HG03039 (cell line): ENCODE data around the gene ADCY9.
"Not testable (repeated sequence)": the region's sequence is repeated elsewhere in the genome, so short reads cannot be mapped to it uniquely, and the experiment has no call there.

ENCODE experiments used
- ATAC-seq: cut with Tn5 transposase; IDR thresholded peaks from one replicate; pipeline ENCODE4 v1.9.1; 2021; ENCODE audit warnings: mild to moderate bottlenecking, moderate library complexity; ENCODE audit not compliant: unreplicated experiment

The ADCY9 gene

DNA sequence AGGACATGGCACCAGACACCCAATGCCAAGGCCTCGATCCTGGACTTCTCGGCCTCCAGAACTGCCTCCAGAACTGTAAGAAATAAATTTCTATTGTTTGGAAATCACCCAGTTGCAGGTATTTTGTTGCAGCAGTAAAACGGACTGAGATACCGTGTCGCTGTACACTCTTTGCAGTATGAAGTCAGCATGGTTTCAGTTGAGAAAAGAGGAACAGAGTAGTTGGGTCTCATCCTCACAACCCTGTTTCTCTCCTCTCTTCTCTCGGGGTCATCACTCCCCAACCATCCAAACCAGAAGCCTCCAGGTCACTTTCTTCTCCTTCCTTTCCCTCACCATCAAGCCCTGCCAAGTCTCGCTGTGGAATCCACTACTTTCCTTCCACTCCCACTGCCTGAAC, 77.8 kb downstream of the ADCY9 start:
- no peak for ATAC-seq

DNA sequence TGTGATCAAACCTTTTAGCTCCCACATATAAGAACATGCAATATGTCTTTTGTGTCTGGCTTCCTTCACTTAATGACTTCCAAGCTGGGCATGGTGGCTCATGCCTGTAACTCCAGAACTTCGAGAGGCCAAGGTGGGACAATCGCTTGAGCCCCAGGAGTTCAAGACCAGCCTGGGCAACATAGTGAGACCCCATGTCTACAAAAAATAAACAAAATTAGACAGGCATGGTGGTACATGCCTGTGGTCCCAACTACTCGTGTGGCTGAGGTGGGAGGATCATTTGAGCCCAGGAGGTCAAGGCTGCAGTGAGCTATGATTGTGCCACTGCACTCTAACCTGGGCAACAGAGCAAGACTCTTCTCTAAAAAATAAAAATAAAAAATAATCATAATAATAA, 79.3 kb downstream of the ADCY9 start:
- not testable (repeated sequence) for ATAC-seq

DNA sequence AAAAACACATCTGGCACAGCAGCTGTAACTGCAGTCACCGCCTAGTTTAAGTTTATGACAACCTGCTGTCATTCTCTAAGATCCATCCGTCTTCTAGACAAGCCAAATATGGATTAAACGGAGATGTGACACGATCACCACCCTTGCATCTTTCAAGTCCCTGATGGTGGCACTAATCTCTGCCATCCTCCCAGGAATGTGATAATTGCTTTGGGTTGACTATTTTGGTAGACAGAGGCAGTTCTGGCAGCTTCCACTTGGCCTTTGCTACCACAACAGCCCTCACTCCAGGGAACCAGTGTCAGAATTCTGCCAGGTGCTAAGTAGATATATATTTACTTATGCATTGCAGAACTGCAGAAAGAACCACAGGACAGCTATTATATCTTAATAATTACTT, 81.3 kb downstream of the ADCY9 start:
- no peak for ATAC-seq

DNA sequence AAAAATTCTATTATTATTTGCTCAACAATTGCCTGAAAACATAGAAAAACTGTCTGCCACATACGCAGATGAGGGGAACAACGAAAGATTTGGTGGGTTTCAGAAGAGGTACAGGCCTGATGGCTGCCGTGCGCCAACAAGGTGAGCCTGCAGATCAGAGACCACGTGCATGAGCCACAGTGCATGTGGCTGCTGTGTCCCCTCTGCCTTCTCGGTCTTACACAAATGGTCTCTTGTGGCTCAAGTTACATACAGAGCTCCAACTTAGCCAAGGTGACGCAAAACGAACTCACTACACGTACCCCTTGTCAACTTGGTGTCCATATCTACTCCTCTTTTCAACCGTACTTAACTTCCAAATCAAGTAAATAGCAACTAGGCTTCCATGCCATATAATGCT, 82.3 kb downstream of the ADCY9 start:
- ATAC-seq, result no peak

DNA sequence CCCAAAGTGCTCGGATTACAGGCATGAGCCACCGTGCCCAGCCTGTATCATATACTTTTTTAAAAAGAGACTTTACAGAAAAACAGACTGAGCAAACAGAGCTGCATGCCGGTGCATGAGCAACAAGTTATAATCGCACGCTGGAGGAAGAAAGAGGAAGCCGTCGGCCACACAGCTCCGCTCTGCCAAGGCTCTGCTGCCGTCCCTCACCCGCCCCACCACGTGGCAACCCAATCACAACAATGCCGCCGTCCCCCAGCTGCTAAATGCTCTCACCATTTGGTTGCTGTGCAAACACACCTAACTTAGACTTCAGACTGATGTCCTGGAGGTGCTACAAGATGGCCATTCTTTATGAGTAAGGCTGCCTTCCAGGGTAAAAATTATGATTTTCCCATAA, 83.5 kb downstream of the ADCY9 start:
- ATAC-seq, result no peak

DNA sequence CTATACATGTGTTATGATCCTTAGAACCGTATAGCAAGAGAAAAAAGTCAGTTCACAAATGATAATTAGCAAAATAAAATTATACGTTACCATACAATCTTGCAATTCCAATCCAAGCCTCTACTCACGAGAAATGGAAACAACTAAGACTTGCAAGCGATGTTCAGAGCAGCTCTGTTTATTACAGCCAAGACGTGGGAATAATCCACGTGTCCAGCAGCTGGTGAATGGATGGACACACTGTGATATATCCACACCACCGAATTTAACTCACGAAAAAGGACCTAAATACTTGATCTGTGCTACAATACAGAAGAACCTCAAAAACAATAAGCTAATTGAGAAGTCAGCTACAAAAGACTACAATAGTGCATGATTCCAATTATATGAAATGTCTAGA, 88.1 kb downstream of the ADCY9 start:
- ATAC-seq, result no peak

DNA sequence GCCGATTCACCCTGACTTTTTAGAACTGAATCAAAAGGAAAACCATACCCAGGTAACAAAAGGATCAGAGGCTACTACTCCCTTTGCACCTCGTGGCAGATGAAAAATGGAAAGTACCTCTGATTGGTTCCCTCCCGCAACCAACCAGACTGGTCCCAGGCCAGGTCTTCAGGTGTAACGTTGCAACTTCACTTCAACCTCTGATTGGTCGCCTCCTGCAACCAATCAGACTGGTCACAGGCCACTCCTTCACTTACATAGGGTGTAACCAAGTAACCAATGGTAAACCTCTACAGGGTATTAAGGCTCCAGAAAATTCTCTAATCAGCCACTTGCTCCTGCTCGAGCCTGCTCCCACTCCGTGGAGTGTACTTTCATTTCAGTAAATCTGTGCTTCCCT, 89.4 kb downstream of the ADCY9 start:
- no peak for ATAC-seq

DNA sequence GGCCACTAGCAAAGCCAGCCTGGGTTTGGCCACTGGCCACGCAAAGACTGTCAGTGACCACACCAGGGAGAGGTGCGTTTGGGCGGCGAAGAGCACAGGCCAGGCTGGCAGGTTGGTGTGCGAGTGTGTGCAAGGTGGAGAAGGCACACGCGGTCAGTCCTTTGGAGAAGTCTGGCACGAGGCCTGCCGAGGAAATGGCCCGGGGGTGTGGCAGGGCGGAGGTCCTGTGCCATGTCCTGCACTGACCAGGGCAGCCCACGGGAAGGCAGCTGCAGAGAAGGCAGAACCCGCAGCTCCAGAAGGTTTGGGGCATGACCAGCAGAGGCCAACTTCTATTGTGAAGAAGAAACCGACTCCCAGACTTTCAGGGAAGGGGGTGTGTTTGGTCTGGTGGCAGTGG, 90.8 kb downstream of the ADCY9 start:
- no peak for ATAC-seq

DNA sequence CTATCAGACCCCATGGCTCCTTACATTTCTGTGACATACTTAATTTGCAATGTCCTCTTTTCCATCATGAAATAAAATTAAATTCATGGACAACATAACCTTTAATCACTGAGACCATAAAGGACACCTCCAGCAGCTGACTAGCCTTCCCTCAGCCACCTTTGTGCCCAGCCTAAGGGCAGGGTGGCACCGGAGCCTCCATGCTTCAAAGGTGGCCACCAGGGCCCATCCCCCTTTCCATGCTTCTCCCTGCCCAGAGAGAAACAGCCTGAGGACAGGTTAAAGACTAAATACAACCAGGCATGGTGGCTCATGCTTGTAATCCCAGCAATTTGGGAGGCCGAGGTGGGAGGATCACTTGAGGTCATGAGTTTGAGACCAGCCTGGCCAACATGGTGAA, 94.3 kb downstream of the ADCY9 start:
- no peak for ATAC-seq

DNA sequence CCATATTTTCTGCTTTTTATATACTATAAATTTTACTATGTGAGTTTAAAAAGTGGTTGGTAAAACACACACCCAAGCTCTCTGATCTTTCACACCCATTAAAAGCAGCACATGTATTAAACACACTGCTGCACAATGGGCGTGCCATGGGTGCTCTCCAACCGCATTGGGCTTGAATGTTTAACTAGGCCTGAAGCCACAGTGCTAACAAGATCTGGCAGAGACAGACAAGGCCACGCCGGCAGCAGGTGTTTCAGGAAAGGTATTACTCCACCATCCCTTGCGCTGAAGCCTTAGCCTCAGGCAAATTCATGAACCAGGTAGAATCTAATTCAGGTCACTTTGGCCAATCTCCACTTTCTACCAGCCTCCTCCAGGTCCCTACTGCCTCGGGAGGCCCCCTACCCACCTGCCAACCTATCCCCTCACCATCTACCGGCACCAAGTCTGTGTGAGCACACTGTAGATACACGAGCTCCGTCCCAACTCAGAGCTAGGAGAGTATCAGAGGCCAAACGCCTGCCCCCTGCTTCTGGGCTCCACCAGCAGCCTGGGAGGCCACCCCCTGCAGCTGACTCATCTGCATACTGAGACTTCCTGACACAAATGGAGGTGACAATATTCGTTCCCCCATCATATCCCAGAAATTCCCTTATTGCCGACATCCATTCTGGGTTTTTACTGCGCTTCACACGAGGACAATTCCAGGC, 95.0 kb downstream of the ADCY9 start:
- no peak for ATAC-seq

DNA sequence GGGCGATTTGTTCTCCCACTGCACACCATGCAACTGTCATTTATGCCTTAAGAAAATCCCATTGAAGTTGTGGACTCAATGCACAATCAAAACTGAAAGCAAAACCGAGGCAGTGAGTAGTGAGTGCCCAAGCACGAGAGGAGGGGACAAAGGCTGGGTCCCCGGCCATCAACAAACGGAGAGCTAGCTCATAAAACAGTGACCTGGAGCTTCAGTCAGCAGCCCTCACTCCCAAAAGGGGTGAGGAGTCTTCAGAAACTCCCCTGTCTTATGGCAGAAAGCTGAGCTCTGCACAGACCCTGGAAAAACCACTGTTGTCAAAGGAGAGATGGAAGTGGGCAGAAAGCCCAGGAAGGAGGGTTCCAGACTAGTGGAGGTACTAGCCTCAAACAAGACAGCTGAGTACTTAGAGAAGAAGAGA, 96.9 kb downstream of the ADCY9 start:
- ATAC-seq, result no peak

DNA sequence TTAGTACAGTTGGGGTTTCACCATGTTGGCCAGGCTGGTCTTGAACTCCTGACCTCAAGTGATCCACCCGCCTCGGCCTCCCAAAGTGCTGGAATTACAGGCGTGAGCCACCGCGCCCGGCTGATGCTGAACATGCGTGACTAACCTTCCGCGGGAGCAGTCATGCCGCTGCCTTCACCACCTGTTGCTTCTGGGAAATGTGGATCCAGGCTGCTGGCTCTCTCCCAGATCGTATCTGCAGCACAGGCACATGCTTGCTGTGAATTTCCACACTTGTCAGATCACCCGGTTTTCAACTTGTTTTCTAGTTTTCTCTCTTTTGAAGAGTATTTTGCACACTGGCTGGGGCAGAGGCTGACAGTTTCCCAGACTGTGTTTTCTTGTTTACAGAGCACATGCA, 97.9 kb downstream of the ADCY9 start:
- no peak for ATAC-seq

DNA sequence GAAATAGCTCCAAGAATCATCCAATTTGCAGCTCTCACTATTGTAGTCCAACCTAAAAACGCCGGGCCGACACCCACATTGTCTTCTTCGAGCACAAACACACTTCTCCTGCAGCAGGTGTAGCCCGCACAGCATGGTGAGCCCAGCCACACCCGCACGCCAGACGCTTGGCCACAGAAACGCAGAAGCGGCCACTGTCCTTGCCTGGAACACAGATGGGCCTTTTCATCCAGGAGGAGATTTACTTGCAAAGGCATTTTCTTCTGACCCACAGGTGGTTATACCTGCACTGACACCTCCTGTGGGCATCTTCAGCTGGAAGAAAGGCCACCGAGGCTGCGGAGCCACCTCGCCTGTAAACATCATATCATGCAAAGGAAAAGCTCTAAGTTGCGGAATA, 98.4 kb downstream of the ADCY9 start:
- ATAC-seq, result no peak

DNA sequence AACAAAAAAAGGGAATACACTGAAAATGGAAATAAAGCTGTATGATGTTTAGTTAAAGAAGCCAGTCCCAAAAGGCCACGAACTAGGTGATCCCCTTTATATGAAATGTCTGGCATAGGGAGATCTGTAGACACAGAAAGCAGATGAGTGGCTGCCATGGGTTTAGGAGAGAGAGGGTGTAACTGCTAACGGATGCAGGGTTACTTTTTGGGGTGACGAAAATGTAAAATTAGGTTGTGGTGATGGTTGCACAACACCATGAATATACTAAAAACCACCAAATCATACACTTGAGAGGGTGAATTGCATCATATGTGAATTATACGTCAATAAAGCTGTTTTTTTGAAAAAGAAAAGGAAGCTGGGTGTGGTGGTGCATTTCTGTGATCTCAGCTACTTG, 99.6 kb downstream of the ADCY9 start:
- ATAC-seq, result no peak

DNA sequence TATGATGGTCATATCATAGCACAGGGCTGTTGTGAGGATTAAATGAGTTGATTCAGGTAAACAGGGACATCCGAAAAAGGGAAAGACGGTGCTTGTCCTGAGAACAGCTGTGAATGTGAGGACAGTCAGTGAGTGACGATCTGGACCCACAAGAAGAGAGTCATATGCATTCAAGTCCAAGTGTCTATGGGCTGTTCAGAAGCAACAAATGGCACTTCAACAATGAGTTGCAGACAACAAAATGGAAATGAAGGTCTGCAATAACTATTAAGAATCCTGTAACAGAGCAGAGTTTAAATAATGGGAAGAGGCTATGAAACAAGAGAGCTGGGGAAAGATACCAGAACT, 100.3 kb downstream of the ADCY9 start:
- ATAC-seq, result no peak

DNA sequence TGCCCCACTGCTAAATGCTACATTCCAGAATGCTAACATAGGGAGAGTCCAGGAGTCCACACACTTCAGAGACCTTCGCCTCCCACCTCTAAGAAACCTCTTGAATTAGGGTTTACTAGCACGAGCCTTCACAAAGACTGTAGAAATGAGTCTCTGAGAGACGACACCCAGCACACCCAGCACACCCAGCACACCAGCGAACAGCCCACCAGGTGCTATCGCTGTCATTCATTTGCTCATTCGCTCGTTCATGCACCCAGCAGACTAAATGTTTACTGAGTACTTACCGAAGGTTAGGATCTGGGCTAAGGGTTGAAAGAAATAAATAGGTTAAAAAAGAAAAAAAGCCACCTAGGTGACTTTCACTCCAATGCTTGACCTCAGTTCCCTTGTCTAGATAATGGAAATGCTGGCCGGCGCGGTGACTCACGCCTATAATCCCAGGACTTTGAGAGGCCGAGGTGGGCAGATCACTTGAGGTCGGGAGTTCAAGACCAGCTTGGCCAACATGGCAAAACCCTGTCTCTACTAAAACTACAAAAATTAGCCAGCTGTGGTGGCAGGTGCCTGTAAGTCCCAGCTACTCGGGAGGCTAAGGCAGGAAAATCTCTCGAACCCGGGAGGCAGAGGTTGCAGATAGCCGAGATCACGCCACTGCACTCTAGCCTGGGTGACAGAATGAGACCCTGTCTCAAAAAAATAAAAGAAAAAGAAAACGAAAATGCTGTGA, 100.8 kb downstream of the ADCY9 start:
- no peak for ATAC-seq

DNA sequence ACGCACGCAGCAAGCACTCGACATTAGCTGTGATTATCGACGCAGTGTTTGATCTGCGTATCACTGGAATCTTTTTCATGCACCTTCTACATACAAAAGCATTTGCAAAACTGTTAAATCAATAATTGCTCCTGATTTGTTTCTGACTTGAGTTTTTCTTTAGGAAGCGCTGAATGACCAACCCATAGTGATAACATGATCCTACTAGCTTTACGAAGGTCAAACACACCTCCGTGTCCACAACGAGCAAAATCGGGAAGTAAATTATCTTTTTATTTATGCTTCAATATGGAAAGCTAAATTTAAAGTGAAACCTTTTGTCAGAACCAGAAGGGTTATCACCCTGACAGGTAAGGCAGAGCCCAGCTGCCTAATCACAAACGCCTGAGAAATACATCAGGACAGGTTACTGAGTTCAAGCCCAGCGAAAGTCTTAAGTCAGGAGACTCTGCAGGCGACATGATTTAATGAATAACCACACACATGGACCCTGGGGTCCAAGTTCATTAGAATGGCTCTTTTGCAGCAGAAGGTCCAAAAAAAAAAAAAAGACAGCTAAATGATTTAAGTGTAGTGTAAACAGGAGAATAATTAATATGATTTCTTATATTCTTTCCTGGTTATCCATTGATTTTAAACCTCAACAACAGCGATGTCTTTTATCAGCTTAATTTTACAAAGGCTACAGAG, 104.2 kb downstream of the ADCY9 start:
- ATAC-seq, result no peak

DNA sequence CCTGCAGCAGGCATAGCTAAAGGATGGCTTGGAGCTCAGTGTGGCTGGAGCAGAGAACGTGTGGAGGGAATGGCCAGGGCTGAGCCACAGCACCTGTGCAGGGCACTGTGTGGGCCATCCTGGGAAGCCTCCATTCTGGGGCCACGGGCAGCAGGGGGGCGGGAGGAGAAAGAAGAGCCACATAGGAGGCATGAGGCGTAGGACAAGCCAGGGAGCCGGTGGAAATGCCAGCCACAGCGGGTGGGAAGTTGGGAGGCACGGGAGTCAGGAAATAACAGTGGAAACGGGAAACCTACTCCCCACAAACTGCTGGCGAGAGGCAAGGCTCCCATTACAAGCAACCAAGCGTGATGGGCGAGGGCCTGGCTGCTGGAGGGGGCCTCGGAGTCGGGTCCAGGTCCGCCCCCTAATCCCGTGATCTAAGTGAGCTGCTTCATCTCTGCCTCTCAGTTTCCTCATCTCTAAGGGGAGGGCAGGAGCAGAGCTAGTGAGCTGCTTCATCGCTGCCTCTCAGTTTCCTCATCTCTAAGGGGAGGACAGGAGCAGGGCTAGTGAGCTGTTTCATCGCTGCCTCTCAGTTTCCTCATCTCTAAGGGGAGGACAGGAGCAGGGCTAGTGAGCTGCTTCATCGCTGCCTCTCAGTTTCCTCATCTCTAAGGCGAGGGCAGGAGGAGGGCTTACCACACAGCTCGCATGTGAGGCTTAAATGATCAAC, 104.9 kb downstream of the ADCY9 start:
- ATAC-seq, result no peak

DNA sequence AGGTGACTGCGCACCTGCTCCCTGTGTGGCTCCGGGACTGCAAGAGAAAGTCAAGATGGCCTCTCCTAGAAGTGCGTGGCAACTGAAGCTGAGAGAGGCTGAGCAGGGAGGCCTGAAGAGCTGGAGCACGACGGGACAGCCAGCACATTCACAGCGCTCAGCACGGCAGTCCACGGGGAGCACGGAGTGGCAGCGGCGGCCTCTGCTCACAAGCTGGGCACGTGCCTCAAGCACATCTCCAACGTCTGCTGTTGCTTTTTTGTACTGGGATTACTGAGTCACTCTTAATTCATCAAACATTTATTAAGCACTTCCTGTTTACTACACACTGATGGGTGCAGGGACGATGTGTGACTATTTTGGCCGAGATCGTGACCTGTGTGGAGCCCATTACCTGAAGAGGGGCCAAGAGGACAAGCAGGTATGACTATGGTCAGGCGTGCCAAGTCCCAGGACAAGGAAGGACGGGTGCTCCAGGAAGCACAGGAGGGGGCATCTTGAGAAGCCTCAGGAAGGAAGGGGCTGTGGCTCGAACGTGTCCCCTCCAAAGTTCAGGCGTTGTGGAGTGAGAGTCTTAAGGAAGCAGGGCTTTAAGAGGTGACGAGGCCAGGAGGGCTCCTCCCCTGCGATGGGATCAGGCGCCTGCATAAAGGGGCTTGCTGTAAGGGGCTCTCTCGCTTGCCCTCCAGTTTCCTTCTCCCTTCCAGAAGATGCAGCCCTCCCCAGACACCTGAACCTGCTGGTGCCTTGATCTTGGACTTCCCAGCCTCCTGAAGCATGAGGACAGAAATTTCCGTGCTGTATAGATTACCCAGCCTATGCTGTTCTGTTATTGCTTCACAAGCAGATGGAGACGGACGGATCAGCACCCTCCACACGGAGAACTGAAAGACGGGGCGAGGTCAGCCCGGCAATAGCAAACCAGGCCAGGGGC, 105.8 kb downstream of the ADCY9 start:
- ATAC-seq, result no peak

DNA sequence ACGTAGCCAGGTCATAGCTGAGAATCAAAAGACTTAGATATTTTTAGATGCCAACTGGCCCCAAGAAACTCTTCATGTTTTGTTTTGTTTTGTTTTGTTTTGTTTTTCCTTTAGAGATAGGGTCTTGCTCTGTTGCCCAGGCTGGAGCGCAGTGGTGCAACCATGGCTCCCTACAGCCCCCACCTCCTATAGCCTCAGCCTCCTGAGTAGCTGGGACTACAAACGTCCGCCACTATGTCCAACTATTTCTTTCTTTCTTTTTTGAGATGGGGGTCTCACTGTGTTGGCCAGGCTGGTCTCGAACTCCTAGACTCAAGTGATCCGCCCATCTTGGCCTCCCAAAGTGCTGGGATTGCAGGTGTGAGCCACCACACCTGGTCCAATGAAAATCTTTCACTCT, 107.1 kb downstream of the ADCY9 start:
- ATAC-seq, result no peak

DNA sequence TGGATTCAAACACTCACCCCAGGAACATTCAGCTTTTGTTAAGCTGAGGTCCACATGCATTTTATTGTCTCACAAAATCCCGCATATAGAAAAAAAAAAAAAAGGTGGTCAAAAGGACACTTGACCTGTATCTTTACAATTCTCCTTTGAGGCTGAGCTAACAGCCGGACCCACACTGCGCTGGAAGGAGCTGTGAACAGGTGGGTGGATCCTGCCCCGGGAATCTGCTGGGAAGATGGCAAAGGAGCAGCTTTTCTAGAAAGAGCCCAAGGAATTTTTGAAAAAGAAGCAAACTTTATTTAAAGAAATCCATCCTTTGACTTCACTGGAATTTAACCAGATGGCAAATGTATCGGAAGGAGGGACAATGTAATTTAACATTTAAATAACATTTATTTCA, 108.1 kb downstream of the ADCY9 start:
- no peak for ATAC-seq
